ENCODE results near the gene USP6NL. TPM values are rescaled to one million over a fixed set of nuclear protein-coding genes. Genes with fewer than 3 reads are reported as not detected.

Gene USP6NL
- total RNA-seq, 1 experiment from 2014 or later = 21.4 TPM

DNA sequence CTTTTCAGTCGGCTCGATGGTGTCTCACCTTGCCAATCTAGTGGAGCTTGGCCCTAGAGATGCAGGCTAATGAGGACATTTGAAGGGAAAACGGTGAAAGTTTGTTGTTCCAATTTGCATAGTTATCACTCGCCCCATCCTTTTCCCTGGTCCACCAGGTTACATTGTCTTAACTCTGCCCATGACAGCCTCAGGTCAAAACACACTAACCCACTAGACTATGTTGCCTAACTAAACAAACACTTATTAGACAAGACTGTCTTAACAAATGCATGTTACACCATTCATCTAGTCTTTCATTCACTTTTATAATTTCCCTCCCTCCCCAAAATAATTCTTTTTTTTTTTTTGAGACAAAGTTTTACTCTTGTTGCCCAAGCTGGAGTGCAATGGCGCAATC, 40.7 kb downstream of the USP6NL start (continued):
- TF ChIP-seq, protein P1, sequence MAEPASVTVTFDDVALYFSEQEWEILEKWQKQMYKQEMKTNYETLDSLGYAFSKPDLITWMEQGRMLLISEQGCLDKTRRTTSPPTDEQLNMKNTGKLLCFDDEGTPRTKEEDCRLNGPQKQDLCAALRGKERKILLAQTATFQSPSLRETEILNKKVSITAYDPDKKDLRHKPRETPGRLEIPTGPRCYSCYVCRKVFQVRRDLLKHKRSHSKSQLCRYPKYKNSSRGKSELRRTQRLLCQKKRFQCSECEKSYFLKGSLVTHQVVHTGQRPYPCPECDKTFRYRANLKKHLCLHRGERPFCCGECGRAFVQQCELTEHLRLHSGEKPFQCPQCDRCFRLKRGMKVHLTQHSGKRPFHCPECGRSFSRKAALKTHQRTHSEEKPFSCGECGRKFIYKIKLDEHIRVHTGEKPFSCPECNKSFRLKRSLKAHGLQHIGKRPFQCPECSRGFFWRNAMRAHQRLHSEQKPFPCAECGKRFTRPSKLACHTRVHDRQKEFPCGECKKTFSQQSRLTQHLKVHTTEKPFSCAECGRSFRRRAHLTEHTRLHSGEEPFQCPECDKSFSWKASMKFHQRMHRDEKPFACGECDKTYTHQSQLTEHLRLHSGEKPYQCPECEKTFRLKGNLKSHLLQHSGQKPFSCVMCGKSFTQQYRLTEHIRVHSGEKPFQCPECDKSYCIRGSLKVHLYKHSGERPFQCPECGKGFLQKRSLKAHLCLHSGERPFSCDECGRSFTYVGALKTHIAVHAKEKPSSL (CRISPR knock-in tag; conservative IDR thresholded peaks at IDR 0.05) = no peak
- TF ChIP-seq MYBL2 (CRISPR knock-in tag; IDR thresholded peaks at IDR 0.05) = no peak

GRCh38 chr10:11569471-11569870, 42.0 kb downstream of the USP6NL start:
- Mint-ChIP-seq H3K36me3 (peaks cover 4% of the 10 kb centered on the region; the same call in 1 of the 2 replicates), H3K9me3 (no peaks in the 10 kb centered on the region), H3K27me3 (ENCODE audit: low read depth) (no peaks in the 10 kb centered on the region), H3K4me1 (peaks cover 44% of the 10 kb centered on the region), H3K27ac (peak overlapping the region; percentile 28; the same call in 1 of the 2 replicates), H3K4me3 (no peak overlapping the region)
- ATAC-seq = no peak; the same call in 1 of the 2 replicates
- POLR2A ChIA-PET = no interaction called here
- DNase-seq (ENCODE audit: low spot score) = no peak
- CTCF ChIA-PET = no interaction called here
- TF ChIP-seq RELA (CRISPR knock-in tag; IDR thresholded peaks at IDR 0.05; ENCODE audit: borderline replicate concordance) (no peak), EMX1 (CRISPR knock-in tag; IDR thresholded peaks at IDR 0.05) (no peak), CBFB (CRISPR knock-in tag; IDR thresholded peaks at IDR 0.05; ENCODE audit: low read depth) (no peak), ZNF121 (CRISPR knock-in tag; IDR thresholded peaks at IDR 0.05) (no peak), KAT7 (CRISPR knock-in tag; IDR thresholded peaks at IDR 0.05; ENCODE audit: borderline replicate concordance) (no peak), ETV6 (CRISPR knock-in tag; IDR thresholded peaks at IDR 0.05) (no peak), SMAD3 (CRISPR knock-in tag; IDR thresholded peaks at IDR 0.05; ENCODE audit: borderline replicate concordance) (no peak), CREM (CRISPR knock-in tag; IDR thresholded peaks at IDR 0.05) (no peak), FOXP1 (CRISPR knock-in tag; IDR thresholded peaks at IDR 0.05; ENCODE audit: borderline replicate concordance) (no peak), NFATC4 (CRISPR knock-in tag; IDR thresholded peaks at IDR 0.05) (no peak), FOXJ3 (CRISPR knock-in tag; IDR thresholded peaks at IDR 0.05; ENCODE audit: borderline replicate concordance) (no peak), ZSCAN18 (CRISPR knock-in tag; IDR thresholded peaks at IDR 0.05) (no peak), ATF1 (CRISPR knock-in tag; IDR thresholded peaks at IDR 0.05) (no peak)
- TF ChIP-seq, protein P2, sequence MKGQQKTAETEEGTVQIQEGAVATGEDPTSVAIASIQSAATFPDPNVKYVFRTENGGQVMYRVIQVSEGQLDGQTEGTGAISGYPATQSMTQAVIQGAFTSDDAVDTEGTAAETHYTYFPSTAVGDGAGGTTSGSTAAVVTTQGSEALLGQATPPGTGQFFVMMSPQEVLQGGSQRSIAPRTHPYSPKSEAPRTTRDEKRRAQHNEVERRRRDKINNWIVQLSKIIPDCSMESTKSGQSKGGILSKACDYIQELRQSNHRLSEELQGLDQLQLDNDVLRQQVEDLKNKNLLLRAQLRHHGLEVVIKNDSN (CRISPR knock-in tag; IDR thresholded peaks at IDR 0.05) = no peak
- TF ChIP-seq, protein P3, sequence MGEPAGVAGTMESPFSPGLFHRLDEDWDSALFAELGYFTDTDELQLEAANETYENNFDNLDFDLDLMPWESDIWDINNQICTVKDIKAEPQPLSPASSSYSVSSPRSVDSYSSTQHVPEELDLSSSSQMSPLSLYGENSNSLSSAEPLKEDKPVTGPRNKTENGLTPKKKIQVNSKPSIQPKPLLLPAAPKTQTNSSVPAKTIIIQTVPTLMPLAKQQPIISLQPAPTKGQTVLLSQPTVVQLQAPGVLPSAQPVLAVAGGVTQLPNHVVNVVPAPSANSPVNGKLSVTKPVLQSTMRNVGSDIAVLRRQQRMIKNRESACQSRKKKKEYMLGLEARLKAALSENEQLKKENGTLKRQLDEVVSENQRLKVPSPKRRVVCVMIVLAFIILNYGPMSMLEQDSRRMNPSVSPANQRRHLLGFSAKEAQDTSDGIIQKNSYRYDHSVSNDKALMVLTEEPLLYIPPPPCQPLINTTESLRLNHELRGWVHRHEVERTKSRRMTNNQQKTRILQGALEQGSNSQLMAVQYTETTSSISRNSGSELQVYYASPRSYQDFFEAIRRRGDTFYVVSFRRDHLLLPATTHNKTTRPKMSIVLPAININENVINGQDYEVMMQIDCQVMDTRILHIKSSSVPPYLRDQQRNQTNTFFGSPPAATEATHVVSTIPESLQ (CRISPR knock-in tag; IDR thresholded peaks at IDR 0.05) = no peak
- TF ChIP-seq, protein P4, sequence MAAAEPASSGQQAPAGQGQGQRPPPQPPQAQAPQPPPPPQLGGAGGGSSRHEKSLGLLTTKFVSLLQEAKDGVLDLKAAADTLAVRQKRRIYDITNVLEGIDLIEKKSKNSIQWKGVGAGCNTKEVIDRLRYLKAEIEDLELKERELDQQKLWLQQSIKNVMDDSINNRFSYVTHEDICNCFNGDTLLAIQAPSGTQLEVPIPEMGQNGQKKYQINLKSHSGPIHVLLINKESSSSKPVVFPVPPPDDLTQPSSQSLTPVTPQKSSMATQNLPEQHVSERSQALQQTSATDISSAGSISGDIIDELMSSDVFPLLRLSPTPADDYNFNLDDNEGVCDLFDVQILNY (CRISPR knock-in tag; IDR thresholded peaks at IDR 0.05) = no peak
- TF ChIP-seq, protein P1 (CRISPR knock-in tag; conservative IDR thresholded peaks at IDR 0.05) = no peak
- TF ChIP-seq, protein P5, sequence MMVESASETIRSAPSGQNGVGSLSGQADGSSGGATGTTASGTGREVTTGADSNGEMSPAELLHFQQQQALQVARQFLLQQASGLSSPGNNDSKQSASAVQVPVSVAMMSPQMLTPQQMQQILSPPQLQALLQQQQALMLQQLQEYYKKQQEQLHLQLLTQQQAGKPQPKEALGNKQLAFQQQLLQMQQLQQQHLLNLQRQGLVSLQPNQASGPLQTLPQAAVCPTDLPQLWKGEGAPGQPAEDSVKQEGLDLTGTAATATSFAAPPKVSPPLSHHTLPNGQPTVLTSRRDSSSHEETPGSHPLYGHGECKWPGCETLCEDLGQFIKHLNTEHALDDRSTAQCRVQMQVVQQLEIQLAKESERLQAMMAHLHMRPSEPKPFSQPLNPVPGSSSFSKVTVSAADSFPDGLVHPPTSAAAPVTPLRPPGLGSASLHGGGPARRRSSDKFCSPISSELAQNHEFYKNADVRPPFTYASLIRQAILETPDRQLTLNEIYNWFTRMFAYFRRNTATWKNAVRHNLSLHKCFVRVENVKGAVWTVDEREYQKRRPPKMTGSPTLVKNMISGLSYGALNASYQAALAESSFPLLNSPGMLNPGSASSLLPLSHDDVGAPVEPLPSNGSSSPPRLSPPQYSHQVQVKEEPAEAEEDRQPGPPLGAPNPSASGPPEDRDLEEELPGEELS (CRISPR knock-in tag; IDR thresholded peaks at IDR 0.05) = no peak
- TF ChIP-seq, protein P6, sequence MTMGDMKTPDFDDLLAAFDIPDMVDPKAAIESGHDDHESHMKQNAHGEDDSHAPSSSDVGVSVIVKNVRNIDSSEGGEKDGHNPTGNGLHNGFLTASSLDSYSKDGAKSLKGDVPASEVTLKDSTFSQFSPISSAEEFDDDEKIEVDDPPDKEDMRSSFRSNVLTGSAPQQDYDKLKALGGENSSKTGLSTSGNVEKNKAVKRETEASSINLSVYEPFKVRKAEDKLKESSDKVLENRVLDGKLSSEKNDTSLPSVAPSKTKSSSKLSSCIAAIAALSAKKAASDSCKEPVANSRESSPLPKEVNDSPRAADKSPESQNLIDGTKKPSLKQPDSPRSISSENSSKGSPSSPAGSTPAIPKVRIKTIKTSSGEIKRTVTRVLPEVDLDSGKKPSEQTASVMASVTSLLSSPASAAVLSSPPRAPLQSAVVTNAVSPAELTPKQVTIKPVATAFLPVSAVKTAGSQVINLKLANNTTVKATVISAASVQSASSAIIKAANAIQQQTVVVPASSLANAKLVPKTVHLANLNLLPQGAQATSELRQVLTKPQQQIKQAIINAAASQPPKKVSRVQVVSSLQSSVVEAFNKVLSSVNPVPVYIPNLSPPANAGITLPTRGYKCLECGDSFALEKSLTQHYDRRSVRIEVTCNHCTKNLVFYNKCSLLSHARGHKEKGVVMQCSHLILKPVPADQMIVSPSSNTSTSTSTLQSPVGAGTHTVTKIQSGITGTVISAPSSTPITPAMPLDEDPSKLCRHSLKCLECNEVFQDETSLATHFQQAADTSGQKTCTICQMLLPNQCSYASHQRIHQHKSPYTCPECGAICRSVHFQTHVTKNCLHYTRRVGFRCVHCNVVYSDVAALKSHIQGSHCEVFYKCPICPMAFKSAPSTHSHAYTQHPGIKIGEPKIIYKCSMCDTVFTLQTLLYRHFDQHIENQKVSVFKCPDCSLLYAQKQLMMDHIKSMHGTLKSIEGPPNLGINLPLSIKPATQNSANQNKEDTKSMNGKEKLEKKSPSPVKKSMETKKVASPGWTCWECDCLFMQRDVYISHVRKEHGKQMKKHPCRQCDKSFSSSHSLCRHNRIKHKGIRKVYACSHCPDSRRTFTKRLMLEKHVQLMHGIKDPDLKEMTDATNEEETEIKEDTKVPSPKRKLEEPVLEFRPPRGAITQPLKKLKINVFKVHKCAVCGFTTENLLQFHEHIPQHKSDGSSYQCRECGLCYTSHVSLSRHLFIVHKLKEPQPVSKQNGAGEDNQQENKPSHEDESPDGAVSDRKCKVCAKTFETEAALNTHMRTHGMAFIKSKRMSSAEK (CRISPR knock-in tag; IDR thresholded peaks at IDR 0.05; ENCODE audit: borderline replicate concordance) = no peak
